GM18499 (cell line): ENCODE results near the gene TMEM108.

Experiments
- ATAC-seq: cut with Tn5 transposase; IDR thresholded peaks from one replicate; pipeline ENCODE4 v1.9.1; 2021; ENCODE audit warnings: moderate number of reproducible peaks; ENCODE audit not compliant: insufficient read depth, unreplicated experiment

The TMEM108 gene

DNA sequence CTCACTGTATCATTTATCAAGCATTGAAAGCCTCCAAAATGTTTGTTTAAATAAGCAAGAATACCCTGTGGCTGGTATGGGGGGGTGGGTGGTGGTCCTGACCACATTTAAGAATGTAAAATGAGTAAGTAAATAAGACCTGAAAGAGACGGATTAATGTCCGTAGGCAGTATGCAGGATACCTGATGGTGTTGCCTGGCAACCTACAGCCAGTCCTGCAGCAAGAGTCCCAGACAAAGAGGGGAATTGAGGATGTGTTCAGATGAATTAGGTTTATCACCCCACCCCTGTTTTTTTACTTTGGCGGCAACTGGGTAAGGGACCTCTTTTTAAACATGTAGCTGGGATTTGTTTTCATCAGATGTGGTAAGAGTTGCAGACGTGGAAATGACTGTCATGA lies 261.9 kb downstream of the TMEM108 start:
- ATAC-seq = no peak

DNA sequence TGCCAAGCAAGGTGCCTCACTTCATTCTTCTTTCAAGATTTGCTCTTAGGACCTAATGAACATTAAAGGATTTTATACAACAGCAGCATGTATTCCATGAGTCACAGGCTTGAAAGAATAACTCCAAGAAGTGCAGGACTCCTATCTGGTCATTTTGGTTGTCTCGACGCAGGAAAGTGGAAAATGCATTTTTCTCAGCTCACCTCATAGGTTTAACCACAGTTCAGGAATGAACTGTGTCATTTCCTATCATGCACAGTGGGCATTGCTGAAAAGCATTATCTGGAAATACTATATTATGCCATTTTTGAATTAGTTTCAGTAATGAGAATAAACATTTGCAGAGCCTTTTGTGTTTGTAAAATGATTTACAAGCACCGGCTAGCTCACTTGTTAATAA lies 263.0 kb downstream of the TMEM108 start:
- no peak for ATAC-seq

- ATAC-seq = no peak
These were observed 263.5 kb downstream of the TMEM108 start for GRCh38 chr3:133301731-133302130.

- ATAC-seq = no peak
These were observed 265.2 kb downstream of the TMEM108 start for GRCh38 chr3:133303430-133303829.

DNA sequence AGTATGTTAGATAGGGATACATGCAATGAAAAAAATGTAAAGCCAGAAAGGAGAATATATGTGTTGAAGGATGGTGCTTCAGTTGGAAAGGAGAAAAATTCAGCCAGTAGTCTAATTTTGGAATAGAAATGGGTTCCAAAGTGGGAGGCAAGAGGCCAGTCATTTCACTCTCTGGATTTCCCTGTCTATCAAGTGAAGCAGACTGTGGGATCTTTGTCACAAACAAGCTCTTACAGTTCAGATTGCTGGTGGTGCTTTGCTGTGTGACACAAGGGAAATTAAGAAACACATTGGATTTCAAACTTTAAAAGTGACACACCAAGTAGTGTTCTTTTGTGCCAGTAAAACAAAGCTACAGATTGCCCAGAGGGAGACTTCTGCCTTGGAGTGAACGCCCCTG lies 279.7 kb downstream of the TMEM108 start:
- no peak for ATAC-seq

GRCh38 chr3:133328373-133328772 lies 290.2 kb downstream of the TMEM108 start:
- ATAC-seq = no peak

- no peak for ATAC-seq
These were observed 291.4 kb downstream of the TMEM108 start for GRCh38 chr3:133329626-133330025.

- no peak for ATAC-seq
These were observed 291.9 kb downstream of the TMEM108 start for GRCh38 chr3:133330065-133330464.

GRCh38 chr3:133330522-133330921 lies 292.3 kb downstream of the TMEM108 start:
- ATAC-seq = no peak

- no peak for ATAC-seq
These were observed 316.5 kb downstream of the TMEM108 start for GRCh38 chr3:133354721-133355120.

- no peak for ATAC-seq
These were observed 322.3 kb downstream of the TMEM108 start for GRCh38 chr3:133360476-133360875.

DNA sequence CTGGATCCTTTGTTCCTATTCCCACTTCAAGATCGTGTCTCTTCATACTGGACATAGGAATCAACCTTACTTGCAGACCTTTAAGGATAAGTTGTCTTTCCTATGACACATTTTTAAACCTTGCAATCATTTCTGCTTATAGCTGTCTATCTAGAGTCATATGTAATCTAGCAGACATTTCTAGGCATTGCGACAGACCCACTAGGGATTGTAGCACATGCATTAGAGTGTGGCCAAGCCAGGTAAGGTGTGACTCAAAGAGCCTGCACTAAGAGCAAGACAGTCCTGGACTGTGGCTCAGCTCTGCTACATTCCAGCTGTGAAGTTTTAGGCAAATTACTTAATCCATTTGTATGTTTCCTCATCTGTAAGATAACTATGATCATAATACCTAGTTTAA lies 322.8 kb downstream of the TMEM108 start:
- ATAC-seq = no peak

GRCh38 chr3:133361435-133361834 lies 323.2 kb downstream of the TMEM108 start:
- ATAC-seq = no peak

DNA sequence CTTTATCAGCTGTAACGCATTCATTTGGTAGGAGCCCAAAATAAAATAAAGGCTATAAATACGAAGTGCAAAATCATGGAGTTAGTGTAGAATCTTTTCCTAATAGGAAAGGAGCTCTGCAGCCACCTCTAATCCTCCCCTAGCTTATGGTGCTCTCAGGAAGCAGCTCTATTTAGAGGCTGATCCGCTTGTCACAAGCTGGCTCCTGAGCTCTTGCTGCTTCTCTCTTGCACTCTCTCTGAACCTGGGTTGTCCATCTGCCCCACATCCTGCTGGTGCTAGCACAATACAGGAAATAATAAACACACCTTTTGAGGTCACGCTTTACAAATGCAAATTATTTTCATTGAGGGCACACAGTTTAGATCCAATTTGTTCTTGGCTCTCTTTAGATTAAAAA lies 324.3 kb downstream of the TMEM108 start:
- no peak for ATAC-seq

DNA sequence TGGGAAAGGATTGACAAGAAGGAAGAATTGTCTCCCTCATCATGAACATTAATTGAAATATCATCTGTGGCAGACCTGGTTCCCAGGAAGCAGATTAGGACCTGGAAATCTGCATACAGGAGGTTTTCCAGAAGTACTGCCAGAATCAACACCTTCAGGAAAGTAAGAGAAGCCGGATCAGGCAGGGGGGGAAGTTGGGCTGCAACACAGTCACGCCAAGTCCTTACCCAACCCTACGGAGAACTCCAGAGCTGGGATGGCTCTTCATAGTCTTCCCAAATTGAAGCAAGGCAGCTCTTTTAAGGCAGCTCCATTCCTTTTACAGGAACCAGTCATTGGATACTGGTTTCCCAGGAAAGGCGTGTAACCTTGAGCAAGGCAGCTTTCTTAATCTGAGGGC lies 326.5 kb downstream of the TMEM108 start:
- ATAC-seq = no peak

- ATAC-seq = no peak
These were observed 328.7 kb downstream of the TMEM108 start for GRCh38 chr3:133366921-133367320.

DNA sequence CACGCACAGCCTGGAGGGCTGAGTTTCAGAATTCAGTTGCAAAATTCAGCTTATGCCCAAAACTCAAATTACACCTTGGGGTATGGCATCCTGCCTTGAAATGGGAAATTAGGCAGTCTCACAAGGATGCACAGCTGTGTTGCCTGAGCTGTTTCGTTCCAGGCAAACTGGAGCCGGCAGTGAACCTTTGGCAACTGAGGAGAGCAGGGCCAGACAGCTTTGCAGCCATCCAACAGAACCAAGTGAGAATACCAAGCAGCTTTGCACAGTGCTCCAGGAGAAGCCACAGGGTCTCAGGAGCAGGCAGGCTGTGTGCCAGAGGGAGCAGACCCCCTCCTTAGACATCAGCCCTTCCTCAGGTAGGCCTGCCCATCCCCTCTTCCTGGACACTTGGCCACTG lies 329.2 kb downstream of the TMEM108 start:
- ATAC-seq = no peak

DNA sequence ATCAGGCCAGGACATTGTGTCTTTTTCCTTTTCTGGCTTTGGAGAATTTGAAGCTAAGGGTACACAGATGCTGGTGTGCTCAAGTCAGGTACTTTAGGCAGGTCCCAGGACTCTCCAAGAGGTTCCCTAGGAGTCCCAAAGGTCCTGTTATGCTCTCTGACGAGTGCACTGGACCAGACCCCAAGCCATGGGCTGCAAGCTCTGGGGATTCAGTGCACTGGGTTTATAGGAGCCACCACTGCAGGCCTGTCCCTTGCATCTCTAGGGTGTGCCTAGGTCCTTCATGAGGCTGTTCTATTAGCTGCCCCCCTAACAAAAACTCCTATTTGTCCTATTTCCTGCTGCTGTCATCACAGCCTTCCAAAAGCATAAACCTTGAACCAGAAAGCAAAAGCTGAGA lies 329.8 kb downstream of the TMEM108 start:
- no peak for ATAC-seq

DNA sequence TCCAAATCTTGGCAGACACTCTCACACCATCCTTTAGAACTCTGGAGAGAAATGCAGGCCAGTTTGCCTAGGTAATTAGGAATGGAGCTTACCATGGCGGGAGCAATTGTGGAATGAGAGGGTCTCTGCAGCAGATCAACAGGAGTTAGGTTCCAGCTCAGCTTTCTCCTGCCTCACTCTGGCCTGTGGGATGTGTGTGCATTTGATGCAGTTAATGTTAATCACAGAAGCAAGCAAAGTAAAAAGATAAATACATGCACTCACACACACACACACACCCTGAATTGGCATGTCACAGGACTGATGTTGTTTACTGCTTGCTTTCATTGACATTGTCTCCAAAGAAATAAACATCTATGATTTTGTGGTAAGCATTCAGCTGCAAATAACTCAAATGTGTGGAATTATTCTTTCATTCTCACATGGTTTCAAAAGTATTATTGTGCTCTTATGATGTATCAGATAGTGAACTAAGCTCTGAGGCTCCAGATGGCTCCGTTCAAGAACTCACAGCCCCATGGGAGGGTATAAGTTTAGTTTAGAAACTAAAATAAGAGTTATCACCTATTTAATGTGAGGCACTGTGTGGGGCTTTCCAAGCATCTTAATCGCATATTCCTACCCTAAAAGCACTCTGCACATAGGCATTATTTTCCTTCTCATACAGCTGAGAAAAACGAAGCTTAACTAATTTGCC lies 330.3 kb downstream of the TMEM108 start:
- ATAC-seq = no peak

GRCh38 chr3:133369068-133369440 lies 330.9 kb downstream of the TMEM108 start:
- no peak for ATAC-seq

GRCh38 chr3:133371181-133371580 lies 333.0 kb downstream of the TMEM108 start:
- no peak for ATAC-seq

DNA sequence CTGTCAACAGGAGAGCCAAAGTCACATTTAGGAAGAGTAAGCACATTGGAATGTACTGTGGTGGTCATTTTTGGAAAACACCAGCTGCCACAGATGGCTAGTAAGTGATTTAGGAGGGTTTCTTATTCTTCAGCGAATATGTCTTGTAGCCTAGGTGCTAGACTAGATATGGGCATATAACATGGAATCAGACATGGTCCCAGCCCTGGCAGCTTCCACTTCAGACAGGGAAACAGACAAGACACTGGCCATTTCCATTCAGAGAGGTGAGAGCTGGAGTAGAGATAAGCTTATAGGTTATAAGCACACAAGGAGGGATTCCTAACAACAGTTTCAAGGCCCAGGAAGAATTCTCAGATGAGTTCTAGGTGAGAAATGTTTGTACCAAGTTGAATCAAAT lies 333.5 kb downstream of the TMEM108 start:
- no peak for ATAC-seq
